ENCODE measurements around the gene C17orf113.
"Not testable (repeated sequence)": the region's sequence is repeated elsewhere in the genome, so short reads cannot be mapped to it uniquely, and the experiment has no call there.

Gene C17orf113

DNA sequence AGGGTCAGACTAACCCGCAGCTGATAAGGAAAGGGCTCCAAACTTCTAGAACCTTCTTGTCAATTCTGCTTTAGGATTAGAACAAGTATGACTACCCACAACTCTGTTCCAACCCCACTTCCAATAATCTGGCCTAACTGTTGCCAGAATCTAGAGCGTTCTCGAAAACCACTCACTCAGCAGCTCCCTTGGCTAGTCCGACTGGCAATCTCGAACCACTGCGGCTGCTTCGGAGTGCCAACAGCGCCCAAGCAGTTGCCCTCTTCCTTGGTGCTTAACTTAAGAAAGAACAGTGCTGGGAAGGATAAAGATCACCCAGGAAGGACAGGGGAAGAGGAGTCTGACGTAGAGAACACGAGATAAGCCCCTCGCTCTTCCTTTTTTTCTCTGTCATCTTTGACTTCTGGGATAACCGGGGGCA, 34.0 kb downstream of the C17orf113 start:
- DNase-seq (ENCODE audit: low spot score), result no peak

DNA sequence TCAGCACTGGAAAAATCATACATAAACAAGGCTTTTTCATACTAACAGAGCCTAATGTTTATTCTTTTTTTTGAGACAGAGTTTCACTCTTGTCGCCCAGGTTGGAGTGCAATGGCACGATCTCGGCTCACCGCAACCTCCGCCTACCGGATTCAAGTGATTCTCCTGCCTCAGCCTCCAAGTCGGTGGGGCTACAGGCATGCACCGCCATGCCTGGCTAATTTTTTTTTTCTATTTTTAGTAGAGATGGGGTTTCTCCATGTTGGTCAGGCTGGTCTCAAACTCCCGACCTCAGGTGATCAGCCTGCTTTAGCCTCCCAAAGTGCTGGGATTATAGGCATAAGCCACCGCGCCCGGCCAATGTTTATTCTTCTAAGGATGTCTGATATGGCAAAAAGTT, 36.7 kb downstream of the C17orf113 start:
- not testable (repeated sequence) for DNase-seq (ENCODE audit: low spot score)

DNA sequence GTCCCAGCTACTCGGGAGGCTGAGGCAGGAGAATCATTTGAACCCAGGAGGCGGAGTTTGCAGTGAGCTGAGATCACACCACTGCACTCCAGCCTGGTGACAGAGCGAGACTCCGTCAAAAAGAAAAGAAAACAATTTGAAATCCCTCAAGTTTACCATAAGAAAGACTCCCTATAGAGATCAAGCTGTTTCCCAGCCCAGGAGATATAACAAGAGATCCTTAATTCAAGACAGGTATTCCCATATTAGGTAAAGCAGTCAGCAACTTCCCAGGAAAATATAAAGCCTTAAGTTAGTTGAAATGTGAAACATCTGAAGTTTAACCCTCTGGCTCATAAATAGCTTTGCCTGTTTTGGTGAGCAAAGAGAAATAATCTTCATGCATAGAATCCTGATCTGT, 38.0 kb downstream of the C17orf113 start:
- DNase-seq (ENCODE audit: low spot score), result not testable (repeated sequence)

DNA sequence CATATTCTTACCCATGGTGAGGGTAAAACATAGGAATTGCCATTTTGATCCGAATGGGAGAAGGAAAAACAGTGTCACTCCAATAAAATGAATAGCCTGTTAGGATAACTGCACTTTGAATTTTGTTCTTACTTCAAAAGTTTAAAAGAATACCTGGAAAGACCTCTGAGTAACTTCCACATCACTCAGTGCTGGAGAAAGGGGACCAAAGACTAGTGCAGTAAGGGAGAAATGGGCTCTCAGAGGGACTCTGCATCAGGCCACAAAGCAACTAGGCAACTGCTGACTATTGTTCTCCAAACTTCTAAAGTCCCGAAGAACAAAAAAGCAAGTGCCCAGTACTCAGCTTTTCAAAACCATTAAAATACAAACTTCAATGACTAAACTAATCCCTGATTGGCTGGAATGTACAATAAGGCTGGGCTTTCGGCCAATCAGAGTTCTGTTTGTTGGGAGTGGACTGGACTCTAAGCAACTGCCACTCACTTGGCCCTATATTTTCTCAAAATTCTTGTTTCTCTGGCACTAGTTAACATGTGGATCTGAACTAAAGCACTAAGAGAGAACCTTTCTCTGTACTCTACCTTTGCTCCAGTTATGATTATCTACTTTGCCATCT, 39.4 kb downstream of the C17orf113 start:
- no peak for DNase-seq (ENCODE audit: low spot score)

DNA sequence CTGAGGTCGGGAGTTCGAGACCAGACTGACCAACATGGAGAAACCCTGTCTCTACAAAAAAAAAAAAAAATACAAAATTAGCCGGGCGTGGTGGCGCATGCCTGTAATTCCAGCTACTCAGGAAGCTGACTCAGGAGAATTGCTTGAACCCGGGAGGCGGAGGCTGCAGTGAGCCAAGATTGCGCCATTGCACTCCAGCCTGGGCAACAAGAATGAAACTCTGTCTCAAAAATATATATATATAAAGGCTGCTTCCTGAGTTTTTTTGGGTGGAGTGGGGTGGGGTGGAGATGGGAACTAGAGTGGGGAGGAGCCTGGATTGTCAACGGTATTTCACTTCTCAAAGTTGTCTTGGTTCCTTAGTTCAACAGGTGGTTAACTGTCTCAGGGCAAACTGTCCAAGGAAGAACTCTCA, 40.1 kb downstream of the C17orf113 start:
- not testable (repeated sequence) for DNase-seq (ENCODE audit: low spot score)

DNA sequence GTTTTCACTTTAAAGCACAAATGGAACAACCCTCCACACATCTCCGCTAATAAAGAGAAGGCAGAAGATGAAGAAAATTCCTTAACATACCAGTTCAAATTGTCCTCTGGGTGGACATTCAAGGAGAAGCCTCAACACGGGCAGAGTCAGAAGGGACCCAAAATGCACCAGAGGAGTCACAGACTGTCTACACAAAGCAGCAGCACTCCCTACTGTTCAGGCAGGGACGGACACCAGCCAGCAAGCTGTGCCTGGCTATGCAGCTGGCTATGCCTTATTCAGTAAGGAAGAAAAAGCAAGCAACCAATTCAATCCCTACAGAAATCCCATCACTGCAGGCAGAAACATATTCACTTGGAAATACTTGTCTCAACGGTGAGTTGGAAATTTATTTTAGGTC, 41.2 kb downstream of the C17orf113 start:
- DNase-seq (ENCODE audit: low spot score), result no peak

DNA sequence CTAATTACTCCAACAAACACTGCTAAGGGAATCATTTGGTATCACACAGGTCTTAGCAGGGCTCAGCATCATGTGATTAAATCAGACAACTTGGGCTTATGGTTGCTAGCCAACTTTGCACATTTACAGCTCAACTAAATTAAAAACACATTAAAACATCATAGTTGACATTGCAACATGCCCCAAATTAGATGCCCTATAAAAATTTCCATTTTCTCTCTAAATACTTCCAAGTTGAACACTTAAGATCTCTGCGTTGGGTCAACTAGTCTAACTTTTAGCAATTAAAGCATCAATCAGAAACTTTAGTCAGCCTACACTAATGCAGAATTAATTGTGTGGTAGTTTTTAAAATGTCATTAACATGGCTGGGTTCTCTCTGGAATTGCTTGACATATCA, 45.2 kb downstream of the C17orf113 start:
- DNase-seq (ENCODE audit: low spot score), result no peak

DNA sequence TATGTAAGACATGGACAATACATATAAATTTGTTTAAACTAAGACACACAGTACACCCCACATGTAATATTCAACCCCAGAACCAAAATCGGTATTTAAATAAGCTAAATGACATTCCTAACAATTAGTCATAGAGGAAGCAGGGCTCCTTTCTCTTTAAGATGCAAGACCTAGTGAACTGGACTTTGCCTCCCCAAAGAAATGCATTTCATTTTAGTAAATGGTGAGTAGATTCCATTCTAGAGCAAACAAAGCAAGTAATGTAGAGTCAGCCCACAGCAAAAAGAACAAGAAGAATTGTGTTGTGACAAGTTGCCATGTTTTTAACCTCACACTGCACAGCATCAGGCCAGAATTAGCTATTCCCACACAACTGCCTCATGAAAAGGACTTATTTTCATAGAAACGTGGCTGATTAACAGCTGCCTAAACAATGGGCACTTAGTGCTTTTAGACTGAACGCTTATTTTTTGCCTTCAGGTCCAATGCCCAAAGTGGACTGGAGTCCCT, 47.6 kb downstream of the C17orf113 start:
- DNase-seq (ENCODE audit: low spot score), result no peak

DNA sequence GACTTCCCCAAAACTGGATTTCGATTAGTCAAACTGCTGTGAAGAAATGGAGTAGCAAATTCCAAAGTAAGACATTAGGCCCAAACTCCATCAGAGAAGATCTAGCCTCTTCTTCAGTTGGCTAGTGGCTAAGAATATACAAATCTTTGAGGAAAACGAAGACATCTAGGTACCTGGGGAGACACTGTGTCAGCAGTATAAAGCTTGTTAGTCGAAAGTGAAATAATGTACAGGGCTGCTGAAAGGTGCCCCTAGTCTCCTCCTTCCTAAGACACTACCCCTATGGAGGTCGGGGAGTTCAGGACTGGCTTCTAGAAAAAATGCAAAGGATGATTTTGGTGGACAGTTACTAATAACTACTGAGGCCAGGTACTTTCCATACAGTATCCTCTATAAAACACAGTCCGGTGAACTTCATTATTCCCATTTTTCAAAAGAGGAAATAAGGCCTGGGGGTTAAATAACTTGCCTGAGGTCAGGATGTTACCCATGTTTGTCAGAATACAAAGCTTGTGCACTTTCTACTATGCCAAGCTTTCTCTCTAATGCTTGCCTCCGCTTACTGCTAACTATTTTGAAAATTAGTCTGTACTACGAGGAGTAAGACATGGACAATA, 48.1 kb downstream of the C17orf113 start:
- no peak for DNase-seq (ENCODE audit: low spot score)

DNA sequence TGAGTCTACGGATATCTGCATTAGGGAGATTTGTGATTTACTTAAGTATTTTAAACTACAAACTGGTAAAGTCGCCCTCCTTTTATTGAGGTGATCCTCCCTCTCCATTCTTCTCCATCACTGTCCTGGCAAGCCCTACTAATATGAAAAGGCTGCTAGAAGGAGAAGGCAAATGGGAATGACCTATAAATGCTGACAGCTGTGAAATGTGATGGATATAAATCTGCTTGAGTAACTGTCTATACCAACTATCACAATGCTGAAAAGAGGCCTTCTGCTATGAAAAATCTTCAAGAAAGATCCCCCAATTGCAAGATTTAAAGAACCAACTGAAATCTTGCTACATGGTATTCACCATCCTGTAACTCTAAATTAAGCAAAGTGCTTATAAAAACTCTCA, 48.7 kb downstream of the C17orf113 start:
- no peak for DNase-seq (ENCODE audit: low spot score)

DNA sequence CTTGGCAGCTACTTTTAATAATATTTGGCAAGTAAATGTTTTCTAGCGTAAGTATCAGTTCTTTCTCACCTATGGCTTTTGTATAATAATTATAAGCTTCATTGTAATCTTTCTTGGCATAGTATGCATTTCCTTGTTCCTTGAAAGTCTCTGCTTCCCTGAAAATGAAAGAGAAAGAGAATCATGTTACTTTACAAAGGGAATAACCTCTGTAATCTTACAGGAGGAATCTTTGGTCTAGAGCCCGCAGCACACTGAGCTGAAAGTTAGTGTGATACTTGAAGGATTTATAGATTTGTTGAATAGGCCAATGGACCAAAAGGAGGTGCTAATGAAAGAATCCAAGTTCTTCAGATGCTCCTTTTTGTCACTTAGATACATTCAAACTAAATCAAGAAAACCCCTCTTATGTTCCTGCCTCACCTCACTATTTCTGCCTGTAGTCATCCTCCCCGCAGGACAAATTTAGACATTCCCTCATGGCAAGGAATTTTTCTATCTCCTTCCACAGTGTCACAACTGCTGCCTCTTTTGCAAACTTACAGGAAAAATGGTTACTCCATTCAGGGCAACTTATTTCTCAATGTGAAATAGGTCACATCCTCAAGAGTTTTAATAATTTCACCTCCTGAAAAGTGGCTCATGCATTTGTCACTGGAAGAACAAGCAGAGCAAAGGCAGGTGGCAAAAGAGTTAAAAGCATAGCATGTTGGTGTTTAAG, 49.8 kb downstream of the C17orf113 start:
- no peak for DNase-seq (ENCODE audit: low spot score)

DNA sequence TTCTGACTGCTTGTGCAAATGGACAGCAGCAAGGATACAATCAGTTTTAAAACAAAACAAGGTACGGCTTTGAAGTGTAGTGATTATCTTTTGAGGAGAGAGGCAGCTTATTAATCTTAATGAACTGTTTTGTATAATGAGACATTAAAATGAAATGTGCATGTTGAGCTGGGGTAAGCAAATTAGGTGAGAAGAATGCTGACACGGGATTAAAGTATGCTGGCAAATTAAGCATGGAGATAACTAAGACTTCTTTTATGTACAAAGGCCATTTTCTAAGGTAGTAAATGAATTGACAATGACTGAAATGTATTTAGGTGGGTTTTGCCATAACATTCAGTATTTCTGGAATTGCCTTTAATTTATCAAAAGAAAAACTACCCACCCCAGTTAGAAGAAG, 51.9 kb downstream of the C17orf113 start:
- no peak for DNase-seq (ENCODE audit: low spot score)

DNA sequence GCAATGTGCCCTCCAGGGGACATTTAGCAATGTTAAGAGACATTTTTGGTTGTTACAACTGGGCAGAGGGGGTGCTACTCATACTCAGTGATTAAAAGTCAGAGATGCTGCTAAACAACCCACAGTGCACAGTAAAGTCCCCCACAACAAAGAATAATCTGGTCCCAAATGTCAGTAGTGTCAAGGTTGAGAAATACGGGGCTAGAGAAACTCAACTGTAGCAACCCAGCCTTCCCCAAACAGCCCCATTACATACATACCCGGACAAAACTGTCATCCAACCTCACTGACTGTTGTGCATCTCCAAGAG, 53.6 kb downstream of the C17orf113 start:
- DNase-seq (ENCODE audit: low spot score), result no peak

DNA sequence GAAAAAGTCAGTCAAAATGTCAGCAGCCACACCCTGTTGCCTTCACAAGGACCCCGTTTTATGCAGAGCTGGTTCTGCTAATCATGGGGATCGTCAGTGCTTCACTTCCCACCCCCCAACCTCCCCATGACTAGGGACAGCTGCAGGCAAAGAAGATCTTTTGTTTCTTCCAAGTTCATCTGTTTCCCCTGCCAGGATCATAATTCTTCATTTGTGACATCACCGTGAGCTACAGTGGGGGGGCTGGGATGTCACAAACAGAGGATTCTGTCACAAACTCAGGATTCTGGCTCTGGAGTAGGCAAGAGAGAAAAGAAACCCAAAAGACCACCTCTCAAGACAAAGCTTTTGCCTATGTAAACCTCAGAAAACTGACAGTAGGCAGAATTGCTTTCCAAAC, 57.8 kb downstream of the C17orf113 start:
- no peak for DNase-seq (ENCODE audit: low spot score)

DNA sequence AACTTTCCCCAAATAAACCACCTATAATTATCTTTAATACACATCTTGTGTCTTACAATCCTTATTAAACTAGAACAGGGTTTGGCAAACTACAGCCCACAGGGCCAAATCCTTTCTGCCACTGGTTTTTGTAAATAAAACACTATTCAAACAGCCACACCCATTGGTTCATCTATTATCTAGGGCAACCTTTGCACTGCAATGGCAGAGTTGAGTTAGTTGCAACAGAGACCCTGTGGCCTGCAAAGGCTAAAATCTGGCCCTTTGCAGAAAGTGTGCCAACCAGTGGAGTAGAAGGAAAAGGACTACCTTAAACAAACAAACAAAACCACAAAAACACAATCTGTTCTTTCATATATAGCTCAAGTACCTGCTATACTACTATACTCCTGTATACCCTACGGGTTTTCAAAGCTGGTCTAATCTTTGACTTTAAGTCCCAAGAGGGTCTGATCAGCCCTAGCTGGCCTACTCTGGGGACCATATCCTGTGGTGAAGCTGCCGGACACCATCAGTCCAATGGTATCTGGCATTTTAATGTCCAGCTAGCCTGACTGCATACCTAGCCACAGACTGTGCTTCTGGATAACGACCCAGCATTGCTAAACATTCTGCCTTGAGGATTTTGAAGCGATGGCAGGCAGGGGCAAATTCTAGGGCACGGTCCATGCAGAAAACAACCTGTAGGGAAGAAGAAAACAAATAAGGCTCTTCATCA, 60.5 kb downstream of the C17orf113 start:
- DNase-seq (ENCODE audit: low spot score), result no peak

DNA sequence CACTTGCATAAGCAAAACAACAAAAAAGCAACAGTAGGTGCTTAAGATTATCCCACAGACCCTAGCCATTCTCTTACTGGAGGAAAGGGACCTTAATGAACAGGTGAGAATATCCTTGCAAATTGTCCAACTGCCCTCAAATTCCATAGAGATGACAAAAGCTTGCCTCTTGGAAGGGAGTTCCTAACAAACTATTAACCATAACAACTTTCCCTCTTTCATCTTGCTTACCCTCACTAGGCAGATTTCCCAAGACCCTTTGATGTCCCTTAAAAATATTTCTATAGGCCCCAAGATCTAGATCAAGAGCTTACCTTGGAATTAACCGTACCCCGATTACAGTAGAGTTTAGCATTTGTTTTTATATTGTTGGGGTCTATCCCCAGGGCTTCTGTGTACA, 62.0 kb downstream of the C17orf113 start:
- no peak for DNase-seq (ENCODE audit: low spot score)

Measured in ecto neural progenitor cell (in vitro differentiated cells).